Stimulated activated CD8-positive, alpha-beta memory T cell treated with anti-CD3 and anti-CD28 coated beads, Interleukin-15, amount 100 ng/mL, for 4 hours (primary cell): ENCODE data around the gene FGD5.

ENCODE experiments used
- DNase-seq, 2 donors: peaks; one replicate each; pipeline ENCODE4 v3.0.0-alpha.2; 2020; ENCODE audit warnings: low read depth in 2 of 2

FGD5 gene

GRCh38 chr3:14829811-14830210, 11.0 kb downstream of the FGD5 start:
- no peak for DNase-seq

- DNase-seq = no peak
These were observed 13.2 kb downstream of the FGD5 start for GRCh38 chr3:14831916-14832450.

GRCh38 chr3:14832975-14833722, 14.4 kb downstream of the FGD5 start:
- DNase-seq = no peak

GRCh38 chr3:14834121-14834520, 15.4 kb downstream of the FGD5 start:
- DNase-seq = no peak

- no peak for DNase-seq
These were observed 16.2 kb downstream of the FGD5 start for GRCh38 chr3:14834807-14835466.

GRCh38 chr3:14836049-14836468, 17.3 kb downstream of the FGD5 start:
- DNase-seq = no peak

GRCh38 chr3:14837186-14837877, 18.6 kb downstream of the FGD5 start:
- no peak for DNase-seq

- DNase-seq = no peak
These were observed 19.1 kb downstream of the FGD5 start for GRCh38 chr3:14837878-14838258.

- no peak for DNase-seq
These were observed 20.5 kb downstream of the FGD5 start for GRCh38 chr3:14839236-14839635.

GRCh38 chr3:14841836-14842235, 23.1 kb downstream of the FGD5 start:
- no peak for DNase-seq

- no peak for DNase-seq
These were observed 23.5 kb downstream of the FGD5 start for GRCh38 chr3:14842277-14842676.

GRCh38 chr3:14843321-14843720, 24.6 kb downstream of the FGD5 start:
- no peak for DNase-seq

GRCh38 chr3:14844386-14845170, 25.8 kb downstream of the FGD5 start:
- DNase-seq = no peak

- DNase-seq = no peak
These were observed 26.4 kb downstream of the FGD5 start for GRCh38 chr3:14845180-14845579.

- no peak for DNase-seq
These were observed 27.1 kb downstream of the FGD5 start for GRCh38 chr3:14845826-14846225.

GRCh38 chr3:14846226-14846880, 27.6 kb downstream of the FGD5 start:
- DNase-seq = no peak

GRCh38 chr3:14847613-14848541, 29.1 kb downstream of the FGD5 start:
- DNase-seq = no peak

GRCh38 chr3:14848906-14849305, 30.1 kb downstream of the FGD5 start:
- DNase-seq = no peak

- no peak for DNase-seq
These were observed 31.0 kb downstream of the FGD5 start for GRCh38 chr3:14849638-14850230.
